Stomach (tissue), 4 donors: ENCODE measurements around the gene KIRREL3.

Experiments used
- POLR2A ChIP-seq, 4 donors: fragments of 450-650 bp; IDR thresholded peaks; one replicate each; pipeline ENCODE4 v1.6.1; 2016; ENCODE audit warnings: antibody characterized with exemption in 4 of 4, control low read depth in 2 of 4, mild to moderate bottlenecking in 1 of 4, moderate library complexity in 1 of 4
- POLR2AphosphoS5 ChIP-seq, 3 donors: sonication (generic); formaldehyde crosslinking; IDR thresholded peaks; one replicate each; pipeline ENCODE4 v1.6.1; 2016; ENCODE audit warnings: antibody characterized with exemption in 3 of 3
- TF ChIP-seq, protein P1 (sequence below), 7 experiments: fragments of 450-650 bp in 4 of 7; fragments of 200-600 bp in 3 of 7; sonication (generic) in 3 of 7; IDR thresholded peaks; one replicate each; pipeline ENCODE4 v1.5.1; 2016 to 2019; ENCODE audit warnings: antibody characterized with exemption in 7 of 7, control low read depth in 2 of 7, mild to moderate bottlenecking in 1 of 7

- TF ChIP-seq, protein P1, sequence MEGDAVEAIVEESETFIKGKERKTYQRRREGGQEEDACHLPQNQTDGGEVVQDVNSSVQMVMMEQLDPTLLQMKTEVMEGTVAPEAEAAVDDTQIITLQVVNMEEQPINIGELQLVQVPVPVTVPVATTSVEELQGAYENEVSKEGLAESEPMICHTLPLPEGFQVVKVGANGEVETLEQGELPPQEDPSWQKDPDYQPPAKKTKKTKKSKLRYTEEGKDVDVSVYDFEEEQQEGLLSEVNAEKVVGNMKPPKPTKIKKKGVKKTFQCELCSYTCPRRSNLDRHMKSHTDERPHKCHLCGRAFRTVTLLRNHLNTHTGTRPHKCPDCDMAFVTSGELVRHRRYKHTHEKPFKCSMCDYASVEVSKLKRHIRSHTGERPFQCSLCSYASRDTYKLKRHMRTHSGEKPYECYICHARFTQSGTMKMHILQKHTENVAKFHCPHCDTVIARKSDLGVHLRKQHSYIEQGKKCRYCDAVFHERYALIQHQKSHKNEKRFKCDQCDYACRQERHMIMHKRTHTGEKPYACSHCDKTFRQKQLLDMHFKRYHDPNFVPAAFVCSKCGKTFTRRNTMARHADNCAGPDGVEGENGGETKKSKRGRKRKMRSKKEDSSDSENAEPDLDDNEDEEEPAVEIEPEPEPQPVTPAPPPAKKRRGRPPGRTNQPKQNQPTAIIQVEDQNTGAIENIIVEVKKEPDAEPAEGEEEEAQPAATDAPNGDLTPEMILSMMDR (IDR thresholded peaks at IDR 0.05), result no peak
- TF ChIP-seq POLR2A (IDR thresholded peaks at IDR 0.05), result no peak
- no peak for TF ChIP-seq POLR2AphosphoS5 (IDR thresholded peaks at IDR 0.05)
Observed at GRCh38 chr11:126978165-126978564, 22.4 kb downstream of the KIRREL3 start.
